Gastrocnemius medialis (tissue), 4 donors: ENCODE data around the gene STRN. TPM values are rescaled to one million over a fixed set of nuclear protein-coding genes. Genes with fewer than 3 reads are reported as not detected.

Experiments
- ATAC-seq, 2 donors: fragments of 150-250 bp; one replicate each; pipeline ENCODE4 v1.9.1; 2016
- DNase-seq, 2 donors: peaks; one replicate each; pipeline ENCODE4 v3.0.0-alpha.2; 2019
- H3K27ac ChIP-seq, 4 donors: fragments of 200-600 bp; sonication (generic); 1 replicate in 1 of 4; 2 replicates in 3 of 4; pipeline ENCODE4 v1.5.1; 2016 to 2018; ENCODE audit warnings: mild to moderate bottlenecking in 2 of 4, moderate library complexity in 1 of 4
- H3K27me3 ChIP-seq, 3 donors: fragments of 200-600 bp; sonication (generic) in 2 of 3; 1 replicate in 1 of 3; 2 replicates in 2 of 3; pipeline versions ENCODE4 v1.5.1 to v1.6.0; 2016 to 2019; ENCODE audit warnings: mild to moderate bottlenecking in 1 of 3, moderate library complexity in 1 of 3
- H3K36me3 ChIP-seq, 2 donors: fragments of 200-600 bp; sonication (generic) in 1 of 2; one replicate each; pipeline ENCODE4 v1.5.1; 2017 to 2018
- H3K4me1 ChIP-seq, 2 donors: fragments of 200-600 bp; sonication (generic) in 1 of 2; one replicate each; pipeline ENCODE4 v1.5.1; 2016 to 2017; ENCODE audit warnings: mild to moderate bottlenecking in 2 of 2
- H3K4me3 ChIP-seq, 4 donors: fragments of 200-600 bp; sonication (generic) in 3 of 4; 1 replicate in 1 of 4; 2 replicates in 3 of 4; pipeline ENCODE4 v1.5.1; 2016 to 2019; ENCODE audit warnings: mild to moderate bottlenecking in 2 of 4
- H3K9me3 ChIP-seq, 3 donors: fragments of 200-600 bp; sonication (generic) in 2 of 3; 1 replicate in 1 of 3; 2 replicates in 2 of 3; pipeline ENCODE4 v1.5.1; 2016 to 2019
- POLR2A ChIP-seq, 2 donors: fragments of 450-650 bp; IDR thresholded peaks; one replicate each; pipeline ENCODE4 v1.6.1; 2017; ENCODE audit warnings: antibody characterized with exemption in 2 of 2, mild to moderate bottlenecking in 2 of 2, moderate library complexity in 2 of 2
- in situ Hi-C, 4 donors: fragments of 200-750 bp; cut with MboI; loops; one replicate each; pipeline versions ENCODE4 v1.15.0 to v1.8.0; 2017; ENCODE audit warnings: low sequenced_read_pairs in 4 of 4
- intact Hi-C: fragments of 100-400 bp; cut with DNase I; formaldehyde crosslinking; loops from one replicate; pipeline ENCODE4 v1.15.1; 2023; ENCODE audit warnings: low total_unique reads
- total RNA-seq, 4 donors: library from RNA; depleted of rRNA; stranded (reverse); fragments of >200 nt; gene quantifications; one replicate each; pipeline versions ENCODE4 v1.1.0 to v1.2.3, GENCODE V29; 2016
- TF ChIP-seq, protein P1 (sequence below), 5 experiments: fragments of 450-650 bp in 3 of 5; fragments of 200-600 bp in 2 of 5; sonication (generic) in 2 of 5; IDR thresholded peaks in 4 of 5; conservative IDR thresholded peaks in 1 of 5; 1 replicate in 4 of 5; 2 replicates in 1 of 5; pipeline ENCODE4 v1.5.1; 2016 to 2019; ENCODE audit warnings: antibody characterized with exemption in 5 of 5, mild to moderate bottlenecking in 3 of 5, moderate library complexity in 3 of 5

Gene STRN
- total RNA-seq, 4 donors from 2014 or later, result 21.3 to 52.0 (median 38.5) TPM

DNA sequence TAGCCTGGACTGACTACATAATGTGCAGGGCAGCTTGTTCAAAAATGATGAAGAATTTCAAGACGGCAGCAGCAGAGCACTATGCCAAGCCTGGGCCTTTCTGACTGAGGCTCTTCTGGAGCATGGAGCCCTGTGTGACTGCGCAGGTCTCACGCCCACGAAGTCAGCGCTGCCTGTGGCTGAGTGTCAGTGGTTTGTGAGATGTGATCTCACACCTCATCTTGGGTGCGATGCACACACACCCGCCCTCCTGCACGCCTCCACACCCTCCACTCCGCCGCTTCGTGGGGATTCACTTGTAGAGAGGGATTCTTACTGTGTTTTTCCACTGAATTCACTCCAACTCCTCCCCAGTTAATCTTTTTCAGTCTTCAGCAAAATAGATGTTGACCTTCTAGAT lies 166.0 kb downstream of the STRN start:
- intact Hi-C loops (no loop called here), in situ Hi-C loops (no loop called here)
- no peak for ATAC-seq
- H3K27ac ChIP-seq, result no peak overlapping the region
- no peaks in the 10 kb centered on the region for H3K9me3 ChIP-seq
- no peak for DNase-seq
- no peaks in the 10 kb centered on the region for H3K36me3 ChIP-seq
- H3K27me3 ChIP-seq, result no peaks in the 10 kb centered on the region
- no peaks in the 10 kb centered on the region for H3K4me1 ChIP-seq
- no peak overlapping the region for H3K4me3 ChIP-seq
- TF ChIP-seq POLR2A (IDR thresholded peaks at IDR 0.05), result no peak
- TF ChIP-seq, protein P1, sequence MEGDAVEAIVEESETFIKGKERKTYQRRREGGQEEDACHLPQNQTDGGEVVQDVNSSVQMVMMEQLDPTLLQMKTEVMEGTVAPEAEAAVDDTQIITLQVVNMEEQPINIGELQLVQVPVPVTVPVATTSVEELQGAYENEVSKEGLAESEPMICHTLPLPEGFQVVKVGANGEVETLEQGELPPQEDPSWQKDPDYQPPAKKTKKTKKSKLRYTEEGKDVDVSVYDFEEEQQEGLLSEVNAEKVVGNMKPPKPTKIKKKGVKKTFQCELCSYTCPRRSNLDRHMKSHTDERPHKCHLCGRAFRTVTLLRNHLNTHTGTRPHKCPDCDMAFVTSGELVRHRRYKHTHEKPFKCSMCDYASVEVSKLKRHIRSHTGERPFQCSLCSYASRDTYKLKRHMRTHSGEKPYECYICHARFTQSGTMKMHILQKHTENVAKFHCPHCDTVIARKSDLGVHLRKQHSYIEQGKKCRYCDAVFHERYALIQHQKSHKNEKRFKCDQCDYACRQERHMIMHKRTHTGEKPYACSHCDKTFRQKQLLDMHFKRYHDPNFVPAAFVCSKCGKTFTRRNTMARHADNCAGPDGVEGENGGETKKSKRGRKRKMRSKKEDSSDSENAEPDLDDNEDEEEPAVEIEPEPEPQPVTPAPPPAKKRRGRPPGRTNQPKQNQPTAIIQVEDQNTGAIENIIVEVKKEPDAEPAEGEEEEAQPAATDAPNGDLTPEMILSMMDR (IDR thresholded peaks at IDR 0.05 in 4 of 5, conservative IDR thresholded peaks at IDR 0.05 in 1 of 5), result no peak

DNA sequence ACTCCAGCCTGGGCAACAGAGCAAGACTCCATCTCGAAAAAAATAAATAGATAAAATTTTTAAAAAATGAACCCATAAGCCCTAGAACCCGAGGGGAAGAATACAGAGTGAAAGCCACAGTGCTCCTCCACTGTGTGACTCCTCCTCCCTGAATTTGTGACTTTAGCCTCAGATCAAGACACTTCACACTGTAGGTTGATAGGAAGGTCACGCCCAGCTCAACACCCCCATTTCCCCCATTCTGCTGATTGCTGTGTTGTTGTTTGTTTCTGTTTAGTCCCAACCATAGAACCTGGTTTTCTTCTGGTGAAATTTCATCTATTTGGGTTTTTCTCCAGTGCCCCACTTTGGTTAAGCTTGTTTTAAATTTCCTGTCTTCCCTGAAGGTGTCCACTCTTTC lies 167.6 kb downstream of the STRN start:
- intact Hi-C loops (no loop called here), in situ Hi-C loops (no loop called here)
- no peak for TF ChIP-seq POLR2A (IDR thresholded peaks at IDR 0.05)
- TF ChIP-seq, protein P1 (IDR thresholded peaks at IDR 0.05 in 4 of 5, conservative IDR thresholded peaks at IDR 0.05 in 1 of 5), result no peak
- Histone ChIP-seq H3K4me1 (no peaks in the 10 kb centered on the region), H3K27me3 (no peaks in the 10 kb centered on the region), H3K27ac (no peak overlapping the region), H3K36me3 (no peaks in the 10 kb centered on the region), H3K9me3 (no peaks in the 10 kb centered on the region), H3K4me3 (no peak overlapping the region)
- DNase-seq, result no peak
- ATAC-seq, result no peak

- Histone ChIP-seq H3K4me3 (no peak overlapping the region), H3K27ac (no peak overlapping the region), H3K36me3 (no peaks in the 10 kb centered on the region), H3K9me3 (no peaks in the 10 kb centered on the region), H3K4me1 (no peaks in the 10 kb centered on the region), H3K27me3 (no peaks in the 10 kb centered on the region)
- DNase-seq (no peak), ATAC-seq (no peak)
- TF ChIP-seq, protein P1 (IDR thresholded peaks at IDR 0.05 in 4 of 5, conservative IDR thresholded peaks at IDR 0.05 in 1 of 5), result no peak
- TF ChIP-seq POLR2A (IDR thresholded peaks at IDR 0.05), result no peak
- intact Hi-C loops, result no loop called here
- in situ Hi-C loops, result no loop called here
Measured at GRCh38 chr2:36797324-36798070, 168.8 kb downstream of the STRN start.

Other genes starting within 250 kb of the STRN start
- gene HEATR5B, start 117.8 kb upstream of the STRN start, total RNA-seq, result 1 to 10 TPM; 6.8 to 10.0 (median 9.8) TPM
- gene GPATCH11, start 118.0 kb upstream of the STRN start, total RNA-seq, result 1 to 10 TPM; 2.5 to 3.7 (median 3.0) TPM
- 10 to 100 TPM in 1 of 4 donors, 1 to 10 TPM in 3; 3.9 to 11.0 (median 6.9) TPM for gene EIF2AK2, start 190.4 kb upstream of the STRN start, total RNA-seq
- gene SULT6B1, start 222.1 kb upstream of the STRN start, total RNA-seq, result not detected
- gene CEBPZOS, start 230.0 kb upstream of the STRN start, total RNA-seq, result 10 to 100 TPM; 19.9 to 33.1 (median 24.1) TPM